KOPT-K1 (cell line): ENCODE data around the gene SRPRB.

Source experiments
- H3K27ac ChIP-seq: fragments of 200-600 bp; sonication (generic); 2 replicates; pipeline ENCODE4 v1.5.1; 2016; ENCODE audit warnings: antibody characterized with exemption, mild to moderate bottlenecking, low read depth, low read length; ENCODE audit not compliant: poor library complexity, severe bottlenecking
- H3K36me3 ChIP-seq: fragments of 200-600 bp; sonication (generic); 2 replicates; pipeline ENCODE4 v1.5.1; 2017; ENCODE audit warnings: antibody characterized with exemption, mild to moderate bottlenecking, low read length, moderate library complexity; ENCODE audit not compliant: insufficient read depth
- H3K9me3 ChIP-seq: fragments of 200-600 bp; sonication (generic); 2 replicates; pipeline ENCODE4 v1.5.1; 2017; ENCODE audit warnings: antibody characterized with exemption, low read length, mild to moderate bottlenecking; ENCODE audit not compliant: insufficient read depth, poor library complexity, severe bottlenecking

Gene SRPRB

DNA sequence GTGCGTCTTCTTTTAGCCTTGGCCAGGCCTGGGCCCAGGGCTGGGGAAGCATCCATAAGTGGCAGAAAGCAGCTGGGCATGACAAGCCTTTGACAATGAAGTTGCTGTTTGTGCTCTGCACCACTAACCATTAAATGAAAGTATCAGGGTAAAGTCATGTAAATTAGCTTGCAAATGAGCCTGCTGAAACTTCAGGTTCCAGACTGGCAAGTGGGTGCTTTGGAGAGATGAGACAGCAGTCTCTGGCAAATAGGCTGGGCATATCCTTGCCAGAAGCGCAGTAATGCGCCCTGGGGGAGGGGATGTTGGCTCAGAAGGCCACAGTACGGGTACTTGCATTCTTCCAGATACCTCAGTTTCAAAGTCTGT is 49.4 kb downstream of the SRPRB start:
- Histone ChIP-seq H3K36me3 (no peaks in the 10 kb centered on the region), H3K9me3 (no peaks in the 10 kb centered on the region), H3K27ac (no peak overlapping the region)

DNA sequence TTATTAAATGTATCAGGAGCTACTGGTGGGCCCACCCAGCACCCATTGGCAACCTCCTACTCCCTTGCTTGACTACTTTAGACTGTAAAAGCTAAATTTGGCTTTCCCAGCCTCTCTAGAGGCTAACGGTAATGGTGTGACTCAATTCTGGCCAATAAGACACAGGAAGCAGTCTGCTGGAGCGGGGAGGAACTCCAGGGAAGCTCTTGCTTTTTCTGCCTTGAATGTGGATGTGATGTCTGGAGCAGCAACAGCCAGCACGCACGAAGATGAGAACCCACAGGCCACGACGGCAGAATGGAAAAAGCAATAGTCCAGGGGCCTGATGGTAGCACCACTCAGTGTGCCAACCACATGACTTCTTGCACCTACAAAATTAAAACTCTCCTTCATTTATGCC is 50.2 kb downstream of the SRPRB start:
- H3K27ac ChIP-seq, result no peak overlapping the region
- H3K9me3 ChIP-seq, result no peaks in the 10 kb centered on the region
- no peaks in the 10 kb centered on the region for H3K36me3 ChIP-seq

DNA sequence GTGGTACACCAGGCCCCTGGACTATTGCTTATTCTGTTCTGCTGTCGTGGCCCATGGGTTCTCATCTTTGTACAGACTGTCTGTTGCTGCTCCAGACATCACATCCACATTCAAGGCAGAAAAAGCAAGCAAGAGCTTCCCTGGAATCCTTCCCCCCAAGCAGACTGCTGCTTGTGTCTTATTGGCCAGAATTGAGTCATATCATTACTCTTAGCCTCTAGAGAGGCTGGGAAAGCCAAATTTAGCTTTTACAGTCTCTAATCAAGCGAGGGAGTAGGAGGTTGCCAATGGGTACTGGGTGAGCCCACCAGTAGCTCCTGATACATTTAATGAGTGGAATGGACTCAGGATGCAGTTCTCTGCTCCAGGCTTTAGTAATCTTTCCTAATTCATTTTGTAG is 50.7 kb downstream of the SRPRB start:
- no peaks in the 10 kb centered on the region for H3K36me3 ChIP-seq
- no peaks in the 10 kb centered on the region for H3K9me3 ChIP-seq
- no peak overlapping the region for H3K27ac ChIP-seq

DNA sequence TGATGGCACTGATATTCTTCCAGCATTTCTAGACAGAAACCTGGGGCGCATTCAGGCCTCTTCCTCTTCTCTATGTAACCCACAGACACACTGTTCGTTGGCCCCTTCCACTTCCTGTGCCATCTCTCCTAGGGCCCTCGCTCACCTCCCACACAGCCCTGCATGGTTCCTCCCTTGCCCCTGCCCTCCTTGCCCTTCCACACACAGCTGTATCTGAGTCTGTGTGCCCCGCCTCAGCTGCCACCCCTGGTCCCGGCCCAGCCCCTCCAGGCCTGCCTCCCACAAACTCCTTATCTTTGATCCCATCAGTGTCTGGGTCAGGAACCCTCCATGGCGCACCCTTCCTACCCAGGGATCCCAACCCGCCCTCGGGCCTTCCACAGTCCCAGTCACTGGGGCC is 52.2 kb downstream of the SRPRB start:
- H3K27ac ChIP-seq, result peak overlapping the region; percentile 22
- H3K9me3 ChIP-seq, result no peaks in the 10 kb centered on the region
- no peaks in the 10 kb centered on the region for H3K36me3 ChIP-seq

DNA sequence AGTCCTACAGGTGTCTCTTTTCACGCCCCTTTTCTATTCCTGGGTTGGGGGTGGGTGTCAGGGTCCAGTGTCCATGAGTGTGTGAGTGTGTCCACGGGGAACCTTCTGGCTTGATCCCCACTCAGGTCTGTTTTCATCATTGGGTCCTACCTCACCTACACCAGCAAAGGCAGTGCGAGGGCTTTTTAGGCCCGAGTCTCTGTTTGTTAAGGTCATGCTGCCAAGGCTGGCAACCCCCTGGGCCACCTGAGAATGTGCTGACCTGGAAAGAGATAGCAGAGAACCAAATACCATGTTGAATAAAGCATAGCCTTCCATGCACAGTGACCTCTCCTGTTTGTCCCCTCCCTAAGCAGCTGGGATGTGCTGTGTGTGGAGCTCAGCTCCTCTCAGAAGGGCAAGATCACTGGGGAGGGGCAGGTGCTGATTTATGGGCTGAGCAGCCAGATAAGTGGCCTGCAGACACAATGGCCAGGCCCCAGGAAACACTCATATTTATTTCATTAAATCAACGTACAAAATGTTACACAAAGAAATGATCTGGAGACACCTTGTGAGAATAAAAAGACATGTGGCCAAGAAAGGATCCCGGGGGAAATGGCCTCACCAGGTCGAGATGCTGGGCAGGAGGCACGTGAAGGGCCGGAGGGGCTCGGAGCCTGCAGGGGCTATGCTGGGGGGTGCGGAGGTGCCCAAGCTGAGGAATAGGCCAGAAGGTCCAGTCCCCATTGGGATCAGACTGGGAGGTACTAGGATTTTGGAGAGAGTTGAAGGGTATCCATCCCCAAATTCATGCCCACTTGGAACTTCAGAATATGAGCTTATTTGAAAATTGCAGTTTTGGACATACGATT is 54.0 kb downstream of the SRPRB start:
- Histone ChIP-seq H3K9me3 (no peaks in the 10 kb centered on the region), H3K27ac (no peak overlapping the region), H3K36me3 (no peaks in the 10 kb centered on the region)

DNA sequence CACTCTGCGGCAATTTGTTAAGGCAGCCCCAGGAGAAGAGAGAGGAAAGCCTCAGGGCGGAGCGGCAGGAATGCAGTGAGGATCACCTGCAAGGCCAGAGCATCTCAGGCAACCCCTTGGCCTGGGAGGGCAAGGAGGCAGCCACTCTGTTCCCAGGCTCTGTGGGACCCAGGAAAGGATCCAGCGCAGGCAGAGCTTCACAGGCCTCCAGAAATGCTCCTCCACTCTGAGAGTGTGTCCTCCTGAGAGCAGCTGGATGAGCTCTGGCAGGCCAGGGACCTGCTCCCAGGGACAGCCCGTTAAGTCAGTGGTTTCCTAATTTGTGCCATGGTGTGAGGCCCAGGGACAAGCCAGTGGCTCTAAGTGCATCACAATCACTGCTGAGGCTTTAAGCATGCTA is 54.9 kb downstream of the SRPRB start:
- no peaks in the 10 kb centered on the region for H3K36me3 ChIP-seq
- H3K27ac ChIP-seq, result no peak overlapping the region

DNA sequence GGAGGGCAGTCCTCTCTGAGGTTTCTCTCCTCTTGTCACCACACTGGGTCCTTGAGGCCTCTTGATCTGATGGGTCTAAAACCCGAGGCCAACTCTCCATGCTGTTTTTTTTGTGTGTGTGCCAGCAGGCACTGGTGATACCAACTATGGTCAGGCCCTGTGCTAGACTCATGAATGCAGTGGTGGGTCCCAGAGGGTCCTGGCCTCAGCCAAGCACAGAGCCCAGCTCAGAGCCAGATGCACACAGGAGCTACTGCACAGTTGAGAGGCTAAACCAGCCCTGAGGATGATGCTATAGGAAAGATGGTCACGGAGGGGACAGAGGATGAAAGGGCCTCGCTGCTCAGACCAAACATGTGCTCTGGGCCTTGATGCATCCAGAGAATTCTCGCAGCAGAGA is 56.5 kb downstream of the SRPRB start:
- H3K36me3 ChIP-seq, result no peaks in the 10 kb centered on the region
- no peak overlapping the region for H3K27ac ChIP-seq
- no peaks in the 10 kb centered on the region for H3K9me3 ChIP-seq

More for the DNA sequence above, 54.9 kb downstream of the SRPRB start:
- H3K9me3 ChIP-seq, result no peaks in the 10 kb centered on the region

DNA sequence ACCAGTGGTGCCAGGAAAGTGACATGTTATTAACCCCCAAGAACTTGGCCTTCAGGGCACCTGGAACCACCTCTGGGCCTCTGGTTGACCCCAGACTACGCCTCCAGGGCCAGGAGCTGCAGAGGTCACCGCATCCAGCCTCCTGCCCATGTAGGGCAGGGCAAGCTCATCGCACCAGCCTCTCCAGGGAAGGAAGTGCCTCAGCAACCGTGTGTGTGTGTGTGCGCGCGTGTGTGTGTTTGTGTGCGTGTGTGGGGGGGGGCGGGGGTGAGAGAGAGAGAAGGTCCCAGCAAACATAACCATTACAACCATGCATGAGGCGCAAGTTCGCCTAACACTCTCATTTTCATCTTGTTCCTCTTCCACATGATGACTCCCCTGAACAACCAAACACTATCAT is 58.3 kb downstream of the SRPRB start:
- no peak overlapping the region for H3K27ac ChIP-seq
- no peaks in the 10 kb centered on the region for H3K36me3 ChIP-seq
- H3K9me3 ChIP-seq, result no peaks in the 10 kb centered on the region

DNA sequence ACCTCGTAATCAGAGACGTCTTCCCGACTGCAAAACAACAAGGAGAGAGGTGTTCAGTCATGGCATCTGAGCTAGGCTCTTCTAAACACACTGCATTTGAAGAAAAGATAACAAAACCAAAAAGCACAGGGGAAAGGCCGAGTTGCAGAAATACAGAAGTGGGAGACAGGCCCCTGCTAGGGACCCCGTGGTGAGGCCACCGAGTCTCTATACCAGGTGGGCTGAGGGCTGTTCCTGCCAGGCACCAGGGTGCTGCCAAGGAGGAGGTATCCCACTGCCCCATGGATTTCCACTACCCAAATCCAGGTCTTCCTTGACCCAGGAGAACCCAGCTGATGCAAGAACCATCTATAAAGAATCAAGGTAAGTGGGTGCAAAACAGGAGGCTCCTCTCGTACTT is 59.0 kb downstream of the SRPRB start:
- no peaks in the 10 kb centered on the region for H3K9me3 ChIP-seq
- no peak overlapping the region for H3K27ac ChIP-seq
- no peaks in the 10 kb centered on the region for H3K36me3 ChIP-seq

DNA sequence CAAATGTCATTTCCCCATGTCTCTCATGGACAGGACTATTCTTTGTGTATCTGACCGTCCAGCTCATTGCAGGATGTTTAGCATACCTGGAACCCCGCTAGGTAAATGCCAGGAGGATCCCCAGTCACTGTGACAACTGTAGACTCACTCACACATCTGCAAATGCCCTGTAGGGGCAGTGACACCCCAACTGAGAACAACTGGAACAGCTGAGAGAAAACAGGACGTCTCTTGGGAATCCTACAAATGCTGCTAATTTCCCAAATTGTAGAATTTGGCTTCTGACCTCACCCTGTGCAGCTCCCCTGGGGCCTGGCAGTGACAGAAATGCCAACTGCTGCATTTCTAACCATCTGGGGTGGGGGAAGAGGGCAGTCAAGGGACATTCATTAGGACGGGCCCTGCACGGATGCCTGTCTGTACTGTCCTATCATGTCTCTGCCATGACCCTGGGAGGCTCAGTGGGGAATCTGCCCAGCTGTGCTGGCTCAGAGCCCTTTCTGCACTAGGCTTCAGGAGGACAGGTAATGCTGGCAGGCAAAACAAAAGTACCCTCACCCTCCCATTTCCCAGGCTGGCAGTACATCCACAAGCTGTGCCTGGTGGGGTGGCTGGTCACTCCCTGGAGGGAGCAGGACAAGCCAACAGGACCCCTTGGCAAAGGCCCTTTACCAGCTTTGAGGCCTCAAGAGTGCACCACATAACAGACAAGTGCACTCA is 59.7 kb downstream of the SRPRB start:
- no peaks in the 10 kb centered on the region for H3K9me3 ChIP-seq
- no peaks in the 10 kb centered on the region for H3K36me3 ChIP-seq
- H3K27ac ChIP-seq, result no peak overlapping the region

DNA sequence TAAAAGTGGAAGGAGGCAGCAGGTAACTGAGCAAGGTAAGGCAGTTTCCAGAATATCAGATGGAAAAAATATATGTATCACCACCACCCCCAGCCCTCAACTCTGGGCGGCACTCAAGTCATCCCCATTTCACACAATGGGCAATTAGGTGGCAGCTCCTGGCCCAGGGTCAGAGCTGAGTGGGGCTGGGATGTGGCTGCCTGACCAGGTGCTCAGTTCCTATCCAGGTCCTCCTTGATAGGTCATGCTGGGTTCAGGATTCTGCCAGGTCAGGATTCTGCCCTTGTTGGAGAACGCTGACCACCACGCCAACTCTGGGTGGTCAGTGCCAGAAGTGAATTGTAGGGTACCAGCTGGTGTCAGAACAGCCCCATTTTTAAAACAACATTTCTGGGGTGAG is 60.5 kb downstream of the SRPRB start:
- Histone ChIP-seq H3K36me3 (no peaks in the 10 kb centered on the region), H3K27ac (no peak overlapping the region), H3K9me3 (no peaks in the 10 kb centered on the region)

DNA sequence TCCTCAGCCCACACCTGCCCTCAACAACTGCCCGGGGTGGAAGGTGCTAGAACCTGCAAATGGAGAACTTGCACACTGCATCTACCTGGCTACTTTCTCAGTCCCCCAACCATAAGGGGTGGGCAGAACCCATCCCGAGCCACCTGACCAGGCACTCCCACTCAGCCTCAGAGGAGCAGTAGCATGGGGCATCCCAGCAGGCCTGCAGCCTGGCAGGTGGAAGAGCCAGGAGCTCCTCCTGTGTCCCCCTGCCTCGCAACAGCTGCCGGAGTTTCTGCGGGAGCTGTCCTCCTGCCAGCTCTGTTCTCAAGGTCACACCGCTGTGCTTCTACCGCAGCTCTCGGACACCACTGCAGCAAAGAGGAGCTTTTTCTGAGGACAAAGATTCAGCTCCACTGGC is 62.6 kb downstream of the SRPRB start:
- Histone ChIP-seq H3K36me3 (no peaks in the 10 kb centered on the region), H3K9me3 (no peaks in the 10 kb centered on the region), H3K27ac (no peak overlapping the region)

DNA sequence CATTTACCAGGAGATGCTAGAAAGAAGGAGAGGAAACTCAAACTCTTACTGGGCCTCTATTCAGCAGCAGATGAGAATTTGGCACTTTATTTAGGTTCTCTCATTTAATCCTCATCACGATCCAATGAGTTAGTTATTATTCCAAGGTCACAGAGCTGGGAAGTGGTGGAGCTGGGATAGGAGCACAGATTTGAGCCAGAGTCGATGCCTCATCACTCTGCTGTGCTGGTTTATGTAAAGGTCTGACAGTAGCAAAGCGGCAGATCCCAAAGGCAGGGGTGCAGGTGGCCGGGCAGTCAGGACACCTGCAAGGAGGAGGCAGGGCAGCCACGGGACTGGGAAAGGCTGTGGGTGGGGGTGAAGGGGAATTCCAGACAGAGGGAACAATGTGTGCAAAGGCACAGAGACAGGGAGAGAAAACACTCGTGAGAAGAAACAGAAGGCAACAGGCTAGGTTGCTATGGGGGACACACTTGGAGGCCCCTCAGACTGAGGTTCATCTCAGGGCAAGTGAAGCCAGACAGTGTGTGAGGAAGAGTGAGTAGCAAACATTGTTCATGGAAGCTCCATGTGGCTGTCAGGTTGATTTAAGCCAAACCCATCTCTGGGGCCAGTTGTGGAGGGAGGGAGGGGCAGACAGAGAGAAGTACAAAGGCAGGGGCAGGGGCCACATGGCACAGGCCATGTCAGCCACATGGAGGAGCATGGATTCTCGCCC is 63.3 kb downstream of the SRPRB start:
- Histone ChIP-seq H3K9me3 (no peaks in the 10 kb centered on the region), H3K36me3 (no peaks in the 10 kb centered on the region), H3K27ac (no peak overlapping the region)

DNA sequence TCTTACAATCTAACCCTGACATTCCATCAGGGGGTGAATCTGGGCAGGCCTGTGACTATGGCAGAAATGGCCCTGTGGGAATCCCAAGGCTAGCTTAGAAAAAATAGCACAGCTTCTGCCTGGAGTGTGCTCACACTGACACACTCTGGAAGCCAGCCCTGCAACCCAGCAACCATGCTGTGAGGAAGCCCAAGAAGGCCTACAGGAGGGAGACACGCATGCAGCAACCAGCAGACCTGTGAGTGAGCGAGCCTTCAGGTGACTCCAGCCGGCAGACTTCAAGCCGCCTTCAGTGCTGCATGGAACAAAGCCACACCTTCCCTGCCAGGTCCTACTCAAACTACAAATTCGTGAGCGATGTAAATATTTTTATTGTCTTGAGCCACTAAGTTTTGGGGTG is 64.0 kb downstream of the SRPRB start:
- Histone ChIP-seq H3K9me3 (no peaks in the 10 kb centered on the region), H3K36me3 (no peaks in the 10 kb centered on the region), H3K27ac (no peak overlapping the region)

DNA sequence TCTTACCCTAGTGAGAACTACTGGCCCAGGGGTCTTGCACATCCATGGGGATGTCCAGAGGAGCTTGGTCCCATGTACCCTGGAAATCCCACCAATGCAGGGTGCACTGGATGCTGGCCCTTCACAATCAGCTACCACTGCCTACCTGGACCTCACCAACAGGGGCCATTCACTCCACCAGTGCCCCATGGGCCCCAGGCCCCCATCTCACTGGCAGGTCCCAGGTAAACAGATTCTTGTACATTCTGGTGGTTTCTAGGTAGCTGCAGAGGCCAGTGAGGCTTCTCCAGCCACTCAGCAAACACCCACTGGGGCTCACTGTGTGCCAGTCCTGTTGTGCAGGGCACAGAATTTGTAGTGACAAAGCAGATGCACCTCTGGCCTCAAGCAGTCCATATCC is 65.2 kb downstream of the SRPRB start:
- Histone ChIP-seq H3K36me3 (no peaks in the 10 kb centered on the region), H3K27ac (no peak overlapping the region), H3K9me3 (no peaks in the 10 kb centered on the region)
